Kidney epithelial cell (primary cell): Measurements from ENCODE around the gene SPATA21. TPM values are rescaled to one million over a fixed set of nuclear protein-coding genes. Genes with fewer than 3 reads are reported as not detected.
"Not testable (repeated sequence)": the region's sequence is repeated elsewhere in the genome, so short reads cannot be mapped to it uniquely, and the experiment has no call there.

Experiments
- DNase-seq: peaks from one replicate; pipeline ENCODE4 v3.0.0-alpha.2; 2010; ENCODE audit warnings: low read depth
- H3K27me3 ChIP-seq: 2 replicates; pipeline ENCODE4 v1.6.0; 2011; ENCODE audit warnings: low read length; ENCODE audit not compliant: control insufficient read depth, insufficient read depth
- H3K36me3 ChIP-seq: 2 replicates; pipeline ENCODE4 v1.5.1; 2011; ENCODE audit warnings: low read length; ENCODE audit not compliant: control insufficient read depth, insufficient read depth
- H3K4me3 ChIP-seq: 2 replicates; pipeline ENCODE4 v1.5.1; 2011; ENCODE audit warnings: low read depth, mild to moderate bottlenecking, control low read depth, low read length
- total RNA-seq: library from RNA; depleted of rRNA; stranded (reverse); fragments of >200 nt; gene quantifications from 2 replicates; pipeline ENCODE4 v1.2.3, GENCODE V29; 2015
- TF ChIP-seq, protein P1 (sequence below): IDR thresholded peaks from 2 replicates; pipeline ENCODE4 v1.5.1; 2011; ENCODE audit warnings: mild to moderate bottlenecking, moderate library complexity, low read length, control low read depth, inconsistent platforms; ENCODE audit not compliant: insufficient read depth, poor library complexity, severe bottlenecking

The SPATA21 gene, protein sequence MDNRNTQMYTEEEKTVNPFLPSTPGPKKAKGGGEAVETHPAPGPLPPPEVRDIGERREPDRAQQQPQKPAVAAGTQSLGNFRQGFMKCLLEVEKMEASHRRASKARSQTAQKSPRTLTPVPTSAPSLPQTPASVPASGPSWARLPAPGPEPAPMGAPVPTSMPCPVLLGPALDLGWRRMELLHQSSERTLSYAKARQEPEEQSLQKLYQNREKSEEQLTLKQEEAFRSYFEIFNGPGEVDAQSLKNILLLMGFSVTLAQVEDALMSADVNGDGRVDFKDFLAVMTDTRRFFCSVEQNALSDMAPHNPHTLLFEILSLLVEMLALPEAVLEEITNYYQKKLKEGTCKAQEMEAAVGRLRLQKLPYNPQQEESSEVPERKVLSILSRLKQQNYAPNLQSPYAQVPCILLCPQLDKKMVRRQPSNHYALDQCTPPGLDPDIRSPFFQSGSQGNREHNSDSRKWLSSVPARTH
- total RNA-seq = not detected in 2 replicates

DNA sequence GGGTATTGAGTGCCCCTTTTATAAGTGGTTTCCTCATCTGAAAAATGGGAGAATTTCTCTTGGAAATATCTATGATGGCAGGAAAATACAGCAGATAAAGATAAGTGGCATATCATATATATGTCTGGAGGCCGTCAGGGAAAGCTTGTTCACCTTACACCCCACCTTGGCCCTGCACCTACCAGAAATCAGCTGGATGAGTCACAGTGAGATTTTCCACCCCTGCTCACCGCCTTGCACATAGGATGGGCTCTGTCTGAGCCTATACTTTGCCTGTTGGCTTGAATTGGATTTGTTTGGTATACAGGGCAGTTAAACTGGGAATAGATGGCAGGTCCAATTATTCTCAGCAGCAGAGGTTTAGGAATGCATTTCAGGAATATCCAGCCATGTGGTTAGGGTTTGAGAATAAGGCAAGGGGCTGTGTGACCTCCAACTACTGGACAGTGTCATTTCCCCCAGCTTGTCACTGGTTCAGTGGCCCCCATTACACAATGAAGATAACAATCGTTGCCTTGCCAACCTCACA is at the start of gene SPATA21:
Gene SPATA21, minus strand, starts transcription at position 479 of the 529 bp plus-strand sequence. CDS start 6,053 bp downstream, outside the sequence.
- DNase-seq = no peak
- Histone ChIP-seq H3K4me3 (no peak within 1 kb of the TSS), H3K27me3 (no peaks in the 10 kb centered on the region), H3K36me3 (no peaks in the 10 kb centered on the region)
- TF ChIP-seq, protein P1, sequence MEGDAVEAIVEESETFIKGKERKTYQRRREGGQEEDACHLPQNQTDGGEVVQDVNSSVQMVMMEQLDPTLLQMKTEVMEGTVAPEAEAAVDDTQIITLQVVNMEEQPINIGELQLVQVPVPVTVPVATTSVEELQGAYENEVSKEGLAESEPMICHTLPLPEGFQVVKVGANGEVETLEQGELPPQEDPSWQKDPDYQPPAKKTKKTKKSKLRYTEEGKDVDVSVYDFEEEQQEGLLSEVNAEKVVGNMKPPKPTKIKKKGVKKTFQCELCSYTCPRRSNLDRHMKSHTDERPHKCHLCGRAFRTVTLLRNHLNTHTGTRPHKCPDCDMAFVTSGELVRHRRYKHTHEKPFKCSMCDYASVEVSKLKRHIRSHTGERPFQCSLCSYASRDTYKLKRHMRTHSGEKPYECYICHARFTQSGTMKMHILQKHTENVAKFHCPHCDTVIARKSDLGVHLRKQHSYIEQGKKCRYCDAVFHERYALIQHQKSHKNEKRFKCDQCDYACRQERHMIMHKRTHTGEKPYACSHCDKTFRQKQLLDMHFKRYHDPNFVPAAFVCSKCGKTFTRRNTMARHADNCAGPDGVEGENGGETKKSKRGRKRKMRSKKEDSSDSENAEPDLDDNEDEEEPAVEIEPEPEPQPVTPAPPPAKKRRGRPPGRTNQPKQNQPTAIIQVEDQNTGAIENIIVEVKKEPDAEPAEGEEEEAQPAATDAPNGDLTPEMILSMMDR = no peak

DNA sequence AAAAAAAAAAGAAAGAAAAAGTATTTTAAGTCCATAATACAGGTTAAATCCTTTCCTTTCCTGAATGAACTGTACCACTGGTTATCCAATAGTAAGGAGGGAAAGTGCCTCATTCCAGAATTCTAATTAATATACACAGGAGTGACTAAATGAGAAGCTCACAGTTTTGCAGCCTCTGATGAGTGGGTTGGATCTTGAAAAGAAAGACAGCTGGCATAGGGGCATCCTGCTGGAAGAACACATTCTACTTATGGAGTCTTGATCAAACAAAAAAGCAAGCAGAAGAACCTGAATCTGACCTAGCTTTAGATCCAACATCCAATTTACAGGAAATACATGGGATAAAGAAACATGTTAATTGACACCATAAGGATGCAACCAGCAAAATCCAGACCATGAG is 49.8 kb upstream of the SPATA21 start:
- not testable (repeated sequence) for H3K36me3 ChIP-seq, DNase-seq, H3K4me3 ChIP-seq, H3K27me3 ChIP-seq

DNA sequence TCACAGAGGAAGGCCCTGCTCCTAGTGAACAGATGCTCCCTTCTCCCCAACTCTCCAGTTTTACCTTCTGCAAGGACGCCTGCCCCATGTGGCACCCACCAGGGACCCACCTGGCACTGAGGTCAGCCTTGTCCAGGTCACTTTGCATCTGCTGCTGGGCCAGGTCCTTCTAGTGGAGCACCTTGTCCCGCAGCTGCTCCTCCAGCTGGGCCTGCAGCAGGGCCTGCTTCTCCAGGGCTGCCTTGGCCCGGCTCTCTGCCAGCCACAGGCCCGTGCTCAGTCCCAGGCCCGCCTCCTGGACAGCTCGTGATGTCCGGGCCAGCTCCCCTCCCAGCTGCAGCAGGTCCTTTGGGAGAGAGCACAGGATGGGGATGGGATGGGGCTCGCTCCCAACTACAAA is 49.1 kb upstream of the SPATA21 start:
- H3K36me3 ChIP-seq, H3K27me3 ChIP-seq, H3K4me3 ChIP-seq, DNase-seq: not testable (repeated sequence)

DNA sequence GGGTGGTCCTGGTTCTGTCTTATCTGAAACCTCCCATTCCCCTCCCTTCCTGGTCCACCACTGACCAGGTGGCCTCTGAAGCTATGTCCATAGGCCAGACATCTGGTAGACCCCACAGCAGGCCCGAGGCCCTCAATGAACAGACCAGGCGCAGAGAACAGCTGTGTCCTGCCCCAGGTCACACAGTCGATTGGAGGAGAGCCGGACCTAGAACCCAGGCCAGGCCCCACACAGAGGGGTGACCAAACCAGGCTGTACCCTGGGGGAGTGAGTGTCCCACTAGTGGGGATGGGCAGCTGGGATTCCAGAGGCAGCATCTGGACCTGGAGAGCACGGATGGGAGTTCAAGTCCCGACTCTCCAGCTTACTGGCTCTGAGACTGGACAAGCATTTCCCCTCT is 47.7 kb upstream of the SPATA21 start:
- H3K36me3 ChIP-seq = no peaks in the 10 kb centered on the region
- no peaks in the 10 kb centered on the region for H3K27me3 ChIP-seq
- no peak for DNase-seq
- H3K4me3 ChIP-seq = no peak overlapping the region
- TF ChIP-seq, protein P1 = no peak

DNA sequence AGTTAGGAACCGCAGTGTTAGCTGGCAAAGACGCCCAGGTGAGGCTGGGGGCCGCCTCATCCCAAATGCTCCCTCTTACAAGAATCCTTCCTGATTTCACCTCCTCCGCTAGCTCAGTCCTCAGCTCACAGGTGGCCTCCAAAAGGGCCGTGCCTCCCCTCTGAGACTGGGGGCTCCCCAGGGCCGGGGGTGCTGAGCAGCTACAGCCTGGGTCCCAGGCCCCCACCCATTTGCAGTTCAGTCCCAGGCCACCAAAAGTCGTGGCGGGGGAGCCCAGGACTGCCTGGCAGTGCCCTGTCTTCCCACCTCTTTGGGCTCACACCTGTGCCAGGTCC is 47.2 kb upstream of the SPATA21 start:
- no peak for DNase-seq
- Histone ChIP-seq H3K4me3 (no peak overlapping the region), H3K27me3 (no peaks in the 10 kb centered on the region), H3K36me3 (no peaks in the 10 kb centered on the region)
- TF ChIP-seq, protein P1 = no peak

DNA sequence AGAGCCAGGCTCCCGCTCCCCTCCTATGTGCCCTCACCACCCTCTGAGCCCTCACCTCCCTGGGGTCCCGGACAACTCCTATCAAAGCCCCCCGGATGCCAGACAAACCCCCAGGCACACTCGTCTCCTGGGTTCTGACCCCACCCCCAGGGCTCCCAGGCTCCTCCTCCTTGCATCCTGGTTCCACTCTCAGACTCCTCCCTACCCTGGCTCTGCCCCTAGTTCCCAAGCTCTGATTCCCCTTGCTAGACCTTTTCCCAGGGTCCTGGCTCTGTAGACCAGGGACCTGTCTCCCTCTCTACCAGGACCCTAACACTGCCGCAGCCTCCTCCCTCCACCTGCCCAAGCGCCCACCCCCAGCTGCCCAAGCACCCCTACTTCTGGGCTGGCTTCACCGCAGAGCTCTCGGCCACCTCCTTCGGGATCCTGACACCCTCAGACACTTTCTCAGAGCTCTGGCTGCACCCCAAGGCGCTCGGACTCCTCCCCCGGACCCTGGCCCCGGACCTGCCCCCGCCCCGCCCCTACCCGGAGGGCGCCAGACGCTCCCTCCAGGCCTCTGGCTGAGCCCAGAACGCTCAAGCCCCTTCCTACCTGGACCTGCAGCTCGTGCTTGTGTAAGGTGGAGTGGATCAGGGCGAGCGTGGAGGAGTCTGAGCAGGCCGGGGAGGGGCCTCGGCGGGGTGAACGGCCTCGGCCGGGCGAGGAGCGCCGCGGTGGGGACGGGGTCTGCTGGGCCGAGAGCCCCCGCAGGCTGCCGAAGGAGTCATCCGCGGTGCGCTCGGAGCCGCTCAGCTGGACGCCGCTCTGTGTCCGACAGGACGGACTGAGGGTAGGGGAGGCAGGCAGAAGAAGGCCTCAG is 46.6 kb upstream of the SPATA21 start:
- H3K36me3 ChIP-seq, H3K4me3 ChIP-seq, H3K27me3 ChIP-seq, DNase-seq: not testable (repeated sequence)

DNA sequence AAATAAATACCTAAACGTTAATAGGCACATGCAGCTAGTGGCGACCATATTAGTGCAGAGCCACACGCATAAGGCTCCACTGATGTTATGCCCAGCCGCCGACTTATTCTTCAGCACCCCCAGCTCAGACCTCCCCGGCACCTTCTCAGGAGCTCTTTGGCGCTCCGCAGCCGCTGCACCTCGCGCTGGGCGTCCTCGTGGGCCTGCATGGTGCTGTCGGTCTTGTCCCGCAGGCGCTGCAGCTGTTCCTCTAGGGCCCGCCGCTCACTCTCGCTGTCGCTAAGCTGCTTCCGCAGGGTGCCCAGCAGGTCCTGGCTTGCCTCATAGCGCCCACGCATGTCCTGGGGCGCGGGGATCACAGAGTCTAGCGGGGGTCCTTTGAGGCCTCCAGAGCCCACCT is 45.9 kb upstream of the SPATA21 start:
- not testable (repeated sequence) for H3K36me3 ChIP-seq, DNase-seq, H3K27me3 ChIP-seq, H3K4me3 ChIP-seq
